NCI-H526 treated with DMSO at 0.1 percent for 48 hours (cell line): ENCODE measurements around the gene ADAM30.

Source experiments
- DNase-seq: peaks from one replicate; lab custom pipeline; 2025; lab: John Stamatoyannopoulos, UW

The ADAM30 gene

DNA sequence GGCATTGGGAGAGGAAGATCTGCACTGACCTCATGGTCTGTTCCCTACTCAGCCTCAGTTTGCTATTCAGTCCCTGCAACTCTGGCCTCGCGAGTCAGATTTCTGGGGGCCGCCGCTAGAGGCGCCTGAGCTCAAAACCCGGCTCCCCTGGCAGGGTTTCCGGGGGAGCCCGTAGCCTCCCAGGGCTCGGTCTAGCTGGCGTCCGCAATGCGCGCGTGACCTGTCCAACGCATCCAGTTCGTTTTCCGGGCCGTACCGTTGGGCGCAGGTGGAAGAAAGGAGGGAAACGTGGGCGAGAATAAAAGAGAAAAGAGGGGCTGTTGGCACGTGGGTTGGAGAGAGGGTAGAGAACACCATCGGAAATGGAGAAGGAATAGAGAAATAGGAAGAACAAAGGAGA, at the start of gene ADAM30:
ADAM30 (minus strand) TSS at position 213 of the 400 bp plus-strand sequence; CDS start at position 34, 179 bp downstream.
- no peak for DNase-seq

DNA sequence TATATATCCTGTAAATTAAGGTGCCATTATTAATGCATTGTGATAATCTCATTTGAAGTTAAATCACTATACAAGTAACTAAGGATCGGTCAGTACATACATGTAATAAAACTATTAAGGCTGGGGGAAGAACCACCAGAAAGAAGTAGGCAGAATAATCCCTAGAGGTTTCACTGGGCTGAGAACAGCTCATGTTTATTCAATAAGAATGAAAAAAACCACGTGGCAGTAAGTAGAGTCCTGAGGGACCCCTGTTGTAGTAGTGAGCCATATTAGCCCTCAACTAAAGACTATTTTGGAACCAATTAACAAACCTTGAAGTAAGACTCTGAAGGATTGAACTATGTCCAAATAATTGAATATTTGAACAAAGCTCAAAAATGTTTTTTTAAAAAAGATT, 46.9 kb upstream of the ADAM30 start:
- DNase-seq, result no peak

DNA sequence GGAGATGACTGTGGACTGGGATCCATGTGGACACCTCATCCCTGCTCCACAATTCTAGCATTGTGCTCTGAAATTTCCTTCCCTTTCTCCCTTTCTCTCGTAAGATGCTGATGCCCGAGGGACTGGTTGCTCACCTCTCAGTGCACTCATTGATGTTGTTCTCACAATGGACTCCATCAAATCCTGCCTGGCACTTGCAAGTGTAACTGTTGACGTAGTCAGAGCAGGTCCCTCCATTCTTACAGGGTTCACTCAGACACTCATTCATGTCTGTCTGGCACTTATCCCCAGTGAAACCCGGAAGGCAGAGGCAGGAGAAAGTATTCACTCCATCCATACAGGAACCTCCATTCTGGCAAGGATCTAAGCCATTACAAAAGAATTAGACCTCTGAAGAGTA, 45.1 kb upstream of the ADAM30 start:
- no peak for DNase-seq

DNA sequence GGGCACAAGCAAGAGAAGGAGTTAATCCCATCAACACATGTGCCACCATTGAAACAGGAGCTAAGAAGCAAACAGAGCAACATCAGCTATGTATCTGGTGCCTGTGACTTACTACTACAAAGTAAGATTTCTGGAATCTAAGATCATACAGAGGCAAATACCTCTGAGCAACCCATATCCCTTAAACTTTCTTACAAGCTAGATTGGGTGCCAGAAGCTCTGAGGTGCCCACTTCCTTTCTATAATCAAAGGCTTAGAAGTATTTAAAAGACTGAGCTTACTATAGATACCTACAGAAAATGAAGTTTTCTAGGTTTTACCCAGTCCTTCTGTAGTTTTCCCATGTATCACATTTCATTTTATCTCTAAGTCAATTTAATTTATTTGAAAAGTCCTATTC, 44.4 kb upstream of the ADAM30 start:
- no peak for DNase-seq

DNA sequence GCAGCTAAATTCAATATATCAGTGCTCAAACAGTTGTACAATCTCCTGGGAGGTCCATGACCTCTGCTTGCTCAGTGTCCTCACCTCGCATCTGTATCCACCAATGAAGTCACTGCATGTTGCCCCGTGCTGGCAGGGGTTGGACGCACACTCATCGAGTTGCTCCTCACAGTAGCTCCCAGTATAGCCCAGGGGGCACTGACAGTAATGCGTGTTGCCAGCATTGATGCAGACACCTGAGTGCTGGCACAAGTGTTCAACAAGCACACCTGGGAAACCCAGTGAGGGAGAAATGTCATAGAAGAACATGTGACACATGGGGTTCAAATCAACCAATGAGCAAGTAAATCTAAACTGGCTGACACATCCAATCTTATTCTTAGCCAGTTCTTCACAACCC, 40.9 kb upstream of the ADAM30 start:
- no peak for DNase-seq

DNA sequence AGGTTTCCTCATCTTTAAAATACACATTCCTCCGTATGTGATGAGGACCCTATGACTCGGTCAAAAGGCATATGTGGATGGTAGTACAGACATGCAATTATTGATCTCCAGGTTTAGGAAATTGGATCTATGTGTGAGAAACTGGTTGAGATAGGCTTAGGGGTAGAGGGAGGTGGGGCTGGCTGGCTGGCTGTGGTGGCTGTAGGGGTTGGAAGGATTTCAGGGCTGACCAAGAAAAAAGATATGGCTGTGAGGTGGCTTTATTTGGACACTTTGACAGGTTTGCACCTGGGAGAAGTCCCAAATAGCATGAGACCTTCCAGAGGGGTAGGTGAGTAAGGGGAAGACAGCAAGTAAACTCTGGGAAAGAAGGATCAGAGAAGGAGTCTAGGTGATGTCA, 39.6 kb upstream of the ADAM30 start:
- DNase-seq, result no peak

DNA sequence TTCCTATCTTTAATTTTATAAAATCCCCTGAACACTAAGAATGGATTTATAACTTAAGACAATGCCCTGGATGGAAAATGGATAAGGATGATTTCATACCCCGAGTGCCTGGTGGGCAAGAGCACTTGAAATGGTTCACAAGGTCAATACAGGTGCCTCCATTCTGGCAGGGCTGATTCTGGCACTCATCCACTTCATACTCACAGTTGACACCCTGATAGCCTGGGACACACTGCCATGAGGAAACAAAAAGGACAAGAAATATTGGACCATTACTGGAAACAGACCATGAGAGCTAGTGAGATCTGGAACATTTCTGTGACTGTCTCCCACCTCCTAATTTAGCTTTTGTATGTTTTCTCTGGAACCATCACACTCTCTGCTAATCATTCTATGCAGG, 39.1 kb upstream of the ADAM30 start:
- no peak for DNase-seq

DNA sequence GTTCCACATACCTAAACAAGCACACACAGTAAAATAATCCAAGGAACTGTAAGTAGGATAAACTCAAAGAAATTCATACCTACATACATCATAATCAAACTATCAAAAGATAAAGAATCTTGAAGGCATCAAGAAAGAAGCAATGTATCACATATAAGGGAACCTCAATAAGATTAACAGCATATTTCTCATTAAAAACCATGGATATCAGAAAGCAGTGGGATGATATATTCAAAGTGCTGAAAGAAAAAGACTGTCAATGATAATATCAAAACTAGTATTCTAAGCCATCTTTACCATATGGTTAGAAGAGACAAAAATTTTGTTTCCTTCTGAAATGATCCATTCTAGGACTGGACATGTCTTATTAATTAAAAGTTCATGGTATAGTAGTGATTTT, 37.1 kb upstream of the ADAM30 start:
- DNase-seq, result no peak

DNA sequence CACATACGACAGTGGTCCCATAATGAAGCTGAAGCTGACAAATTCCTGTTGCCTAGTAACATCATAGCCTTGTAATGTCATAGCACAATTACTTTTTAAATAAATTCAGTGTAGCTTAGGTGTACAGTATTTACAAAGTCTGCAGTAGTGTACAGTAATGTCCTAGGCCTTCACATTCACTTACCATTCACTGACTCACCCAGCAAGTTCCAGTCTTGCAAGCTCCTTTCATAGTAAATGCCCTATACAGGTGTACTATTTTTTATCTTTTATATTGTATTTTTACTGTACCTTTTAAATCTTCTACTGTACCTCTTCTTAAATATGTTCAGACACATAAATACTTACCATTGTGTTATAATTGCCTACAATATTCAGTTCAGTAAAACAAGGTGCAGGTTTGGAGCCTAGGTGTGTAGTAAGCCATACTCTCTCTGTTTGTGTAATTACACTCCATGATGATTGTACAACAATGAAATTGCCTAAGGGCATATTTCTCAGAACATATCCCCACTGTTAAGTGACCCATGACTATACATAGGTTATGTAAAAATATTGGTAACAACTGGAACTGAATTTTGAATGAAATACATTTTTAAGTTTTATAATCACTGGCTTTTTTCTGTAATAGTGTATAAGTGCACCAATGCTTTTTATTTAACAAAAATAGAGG, 33.5 kb upstream of the ADAM30 start:
- no peak for DNase-seq

DNA sequence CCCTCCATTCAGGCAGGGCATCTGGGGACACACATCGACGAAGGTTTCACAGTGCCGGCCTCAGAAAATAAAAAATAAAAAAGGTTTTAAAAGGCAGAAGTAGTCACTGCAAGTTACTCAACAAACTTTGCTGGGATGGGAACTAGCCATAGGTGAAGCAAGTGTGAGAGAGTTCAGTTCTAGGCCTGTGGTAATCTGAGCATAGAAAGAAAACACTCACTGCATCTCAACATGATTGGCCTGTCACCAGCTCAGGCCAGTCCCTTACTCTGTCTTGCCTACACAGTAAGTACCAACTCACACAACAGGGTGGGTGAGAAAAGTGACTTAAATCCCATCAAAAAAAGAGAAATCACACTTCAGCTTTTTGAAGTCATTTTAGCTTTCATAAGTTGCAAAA, 30.2 kb upstream of the ADAM30 start:
- DNase-seq, result no peak

DNA sequence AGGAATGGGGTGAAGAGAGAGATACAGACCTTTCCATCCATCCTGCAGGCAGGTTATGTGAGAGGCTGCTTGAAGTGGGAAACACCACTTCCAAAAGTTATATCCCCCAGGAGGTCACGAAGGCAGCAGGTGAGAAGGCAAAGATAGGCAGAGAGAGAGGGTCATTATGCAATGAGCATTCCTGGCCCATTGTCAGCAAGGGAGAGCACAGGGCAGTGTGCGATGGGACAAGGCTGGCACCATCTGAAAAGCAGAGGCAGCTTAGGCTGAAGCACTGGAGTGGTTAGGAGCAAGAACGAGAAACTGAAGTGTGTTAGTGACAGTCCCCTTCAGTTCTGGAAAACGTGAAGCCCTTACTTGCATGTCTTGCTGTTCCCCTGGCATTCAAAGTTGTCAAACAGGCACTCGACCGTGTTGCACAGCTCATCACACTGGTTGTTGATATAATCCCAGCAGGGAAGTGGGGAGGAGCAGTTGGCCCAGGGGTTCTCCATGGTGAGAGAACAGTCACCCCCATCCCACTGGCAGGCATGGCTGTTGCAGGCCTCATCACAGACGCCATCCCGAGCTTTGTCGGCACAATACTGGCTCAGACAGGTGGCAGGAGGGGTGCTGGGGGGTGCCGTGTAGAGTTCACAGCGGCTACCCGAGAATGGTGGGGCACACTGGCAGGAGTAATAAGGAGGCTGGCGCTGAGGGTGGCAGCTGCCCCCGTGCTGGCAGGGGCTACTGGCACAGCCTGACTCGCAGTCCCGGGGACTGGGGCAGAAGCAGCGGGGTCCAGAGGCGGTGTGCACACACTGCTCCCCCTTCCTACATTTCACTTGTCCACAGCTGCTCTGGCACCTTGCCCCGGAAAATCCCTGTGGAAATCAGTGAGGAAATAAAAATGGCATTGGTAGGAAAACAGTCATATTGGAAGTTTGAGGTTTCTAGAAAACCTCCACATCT, 28.9 kb upstream of the ADAM30 start:
- no peak for DNase-seq

DNA sequence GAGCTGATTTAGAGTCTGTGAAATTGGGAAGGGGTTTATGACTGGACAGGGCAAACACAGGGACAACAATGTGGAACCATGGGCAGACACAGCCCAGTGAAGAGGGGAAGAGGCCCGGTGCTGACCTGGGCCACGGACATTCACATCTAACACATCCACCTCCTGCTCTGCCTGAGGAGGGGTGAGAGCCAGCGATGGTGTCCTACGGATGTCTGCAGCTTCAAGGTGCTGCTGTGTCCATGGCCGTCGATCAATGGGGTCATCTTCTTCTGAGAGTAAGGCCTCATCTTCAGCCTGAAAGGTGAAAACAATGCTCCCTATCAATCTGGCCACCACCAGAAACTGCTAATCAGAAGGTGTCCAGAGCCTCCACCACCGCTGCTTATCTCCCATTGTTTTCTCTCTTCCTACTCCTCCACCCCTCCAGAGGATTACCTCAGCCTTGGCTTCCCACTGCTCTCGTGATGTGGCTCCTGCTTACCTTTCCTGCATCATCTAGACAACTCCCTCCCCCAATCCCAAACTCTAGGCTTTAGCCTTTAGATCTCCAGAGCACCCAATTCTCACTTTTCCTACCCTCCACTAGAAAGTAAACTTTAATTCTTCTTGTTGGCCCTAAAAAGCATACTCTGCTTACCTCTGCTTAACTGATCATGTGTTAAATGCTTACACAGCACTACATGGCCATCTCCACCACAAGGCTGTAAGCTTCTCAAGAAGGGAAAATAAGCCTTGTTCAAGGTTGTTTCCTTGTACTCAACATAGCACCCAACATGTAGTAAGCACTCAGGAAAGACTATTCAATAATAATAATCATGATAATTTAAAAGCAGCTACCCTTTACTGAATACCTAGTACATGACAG, 24.0 kb upstream of the ADAM30 start:
- DNase-seq, result no peak

DNA sequence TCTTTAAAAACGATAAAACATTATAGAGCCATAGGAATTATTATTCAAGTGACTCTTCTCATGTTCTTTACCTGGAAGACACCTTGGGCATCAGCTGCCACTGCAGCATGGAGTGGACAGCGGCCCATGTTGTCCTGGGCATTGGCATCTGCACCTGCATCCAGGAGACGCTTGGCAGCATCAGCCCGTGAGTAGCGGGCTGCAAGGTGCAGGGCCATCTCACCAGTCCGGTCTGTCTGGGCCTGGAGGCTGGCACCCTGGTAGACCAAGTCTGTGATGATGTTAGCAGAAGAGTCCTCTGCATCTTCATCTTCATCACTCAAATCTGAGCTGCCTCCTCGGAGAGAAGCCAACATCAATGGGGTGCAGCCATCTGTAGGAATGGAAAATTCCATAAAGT, 22.9 kb upstream of the ADAM30 start:
- DNase-seq, result no peak

DNA sequence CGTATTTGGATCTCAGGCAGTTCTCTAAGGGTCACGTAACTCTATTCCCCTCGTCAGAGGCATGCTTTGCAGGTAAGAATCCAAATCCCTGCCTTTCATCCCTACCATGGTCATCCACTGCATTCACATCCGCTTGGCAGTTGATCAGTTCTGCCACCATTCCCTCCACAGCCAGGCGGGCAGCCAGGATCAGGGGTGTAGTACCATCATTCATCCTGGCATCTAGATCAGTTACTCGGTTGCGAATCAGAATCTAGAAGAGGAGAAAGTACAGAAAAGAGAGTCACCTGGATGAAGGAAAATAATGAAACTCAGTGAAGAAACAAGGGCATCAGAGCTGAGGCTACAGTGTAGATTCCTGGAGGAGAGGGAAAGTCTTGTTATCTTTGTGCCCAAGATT, 22.0 kb upstream of the ADAM30 start:
- no peak for DNase-seq

DNA sequence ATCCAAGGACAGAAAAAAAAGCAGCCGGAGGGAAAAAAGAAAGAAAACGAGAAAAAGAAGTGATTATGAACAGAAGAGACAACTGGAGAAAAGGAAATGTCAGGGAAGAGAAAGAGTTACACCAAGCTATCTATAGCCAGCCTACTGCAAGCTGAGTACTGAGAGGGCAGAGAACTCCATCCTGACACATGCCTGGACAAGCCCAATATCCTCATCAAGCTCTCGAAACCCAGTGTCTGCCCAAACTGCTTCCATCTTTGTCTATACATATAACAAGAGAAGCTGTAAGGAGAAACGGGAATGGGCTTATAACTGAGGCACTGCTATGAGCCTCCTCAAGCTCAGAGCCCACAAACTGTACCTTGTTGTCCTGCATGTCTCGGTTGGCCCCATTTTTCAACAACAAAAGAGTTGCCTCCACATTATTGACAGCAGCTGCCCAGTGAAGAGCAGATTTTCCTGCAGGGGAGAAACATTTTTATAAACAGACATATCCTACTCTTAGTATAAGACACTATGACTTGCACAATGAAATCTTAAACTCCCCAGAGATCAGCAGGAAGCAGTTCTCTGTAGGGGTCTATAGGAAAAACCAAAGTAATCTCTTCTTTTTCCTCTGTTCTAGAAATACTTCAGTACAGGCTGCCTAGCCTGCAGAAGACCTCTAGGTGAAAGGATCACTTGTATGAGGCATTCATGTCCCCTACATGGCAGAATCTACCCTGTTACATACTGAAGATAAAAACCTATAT, 21.2 kb upstream of the ADAM30 start:
- no peak for DNase-seq

DNA sequence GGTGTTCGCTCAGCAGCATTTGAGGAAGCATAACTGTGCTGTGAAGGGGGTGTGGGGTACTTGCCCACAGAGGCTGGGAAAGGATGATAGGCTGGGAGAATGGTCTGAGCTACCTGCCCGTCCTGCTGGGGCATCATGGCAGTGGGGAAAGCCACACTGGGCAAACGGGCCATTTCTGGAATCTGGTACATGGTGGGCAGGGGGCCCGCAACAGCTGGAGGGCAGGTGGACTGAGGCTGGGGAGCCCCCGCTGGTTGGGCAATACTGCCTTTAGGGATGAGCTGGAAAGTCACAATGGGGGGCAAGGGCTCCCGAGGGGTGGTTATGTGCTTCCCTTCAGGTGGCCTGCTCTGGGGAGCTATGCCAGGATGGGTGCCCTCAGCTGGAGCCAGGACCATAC, 19.2 kb upstream of the ADAM30 start:
- no peak for DNase-seq

DNA sequence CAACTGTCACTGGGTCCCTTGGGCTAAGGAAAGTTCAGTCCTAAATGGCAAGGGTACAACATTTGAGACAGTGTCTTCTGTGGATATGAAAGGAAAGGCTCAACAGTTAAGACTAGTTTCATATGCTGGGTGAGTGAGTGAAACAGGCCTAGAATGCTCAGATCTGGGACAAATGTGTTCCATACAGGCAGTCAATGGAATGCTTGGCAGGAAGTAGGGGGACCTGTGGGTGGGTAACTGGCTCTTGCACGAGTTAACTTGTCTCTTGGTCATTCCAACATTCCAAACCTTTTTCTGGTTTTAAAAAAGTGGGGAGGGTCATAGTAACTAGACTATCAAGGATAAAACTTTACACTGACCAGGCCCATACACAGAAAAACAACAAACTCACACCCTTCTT, 17.8 kb upstream of the ADAM30 start:
- DNase-seq, result no peak

DNA sequence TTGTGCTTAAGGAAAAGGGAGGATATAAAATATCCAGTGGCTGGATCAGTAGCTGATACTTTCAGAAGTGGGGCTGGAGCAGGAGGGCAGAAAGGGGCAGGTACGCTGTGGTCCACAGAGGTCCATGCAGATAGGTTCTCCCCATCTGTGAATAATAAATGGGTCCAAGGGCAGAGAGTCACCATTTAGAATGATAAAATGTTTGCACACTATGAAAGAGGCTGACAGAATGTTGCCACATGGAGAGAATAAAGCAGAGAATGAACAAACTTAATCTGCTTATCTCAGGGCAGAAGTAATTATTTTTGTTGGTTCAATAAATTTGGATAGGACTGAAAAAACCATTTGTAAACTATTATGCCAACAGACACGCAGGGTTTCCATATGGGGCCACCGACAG, 16.6 kb upstream of the ADAM30 start:
- no peak for DNase-seq

DNA sequence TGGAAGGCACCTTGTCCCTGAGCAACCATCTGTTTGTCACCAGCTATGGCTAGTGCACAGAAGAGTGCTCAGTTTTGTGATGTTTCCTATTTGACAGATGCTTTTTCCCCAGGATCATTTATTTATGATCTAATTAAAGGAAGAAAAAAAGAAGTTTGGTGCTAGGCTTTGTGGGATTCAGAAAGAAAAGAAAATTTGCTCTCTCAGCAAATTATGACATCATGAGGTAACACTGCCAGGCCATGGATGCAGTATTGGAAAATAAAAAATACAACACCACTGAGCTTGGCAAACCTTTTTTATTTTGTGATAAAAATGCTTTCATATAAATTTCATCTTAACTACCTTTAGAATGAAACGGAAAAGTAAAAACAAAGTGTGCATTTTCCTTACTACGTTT, 15.5 kb upstream of the ADAM30 start:
- no peak for DNase-seq

DNA sequence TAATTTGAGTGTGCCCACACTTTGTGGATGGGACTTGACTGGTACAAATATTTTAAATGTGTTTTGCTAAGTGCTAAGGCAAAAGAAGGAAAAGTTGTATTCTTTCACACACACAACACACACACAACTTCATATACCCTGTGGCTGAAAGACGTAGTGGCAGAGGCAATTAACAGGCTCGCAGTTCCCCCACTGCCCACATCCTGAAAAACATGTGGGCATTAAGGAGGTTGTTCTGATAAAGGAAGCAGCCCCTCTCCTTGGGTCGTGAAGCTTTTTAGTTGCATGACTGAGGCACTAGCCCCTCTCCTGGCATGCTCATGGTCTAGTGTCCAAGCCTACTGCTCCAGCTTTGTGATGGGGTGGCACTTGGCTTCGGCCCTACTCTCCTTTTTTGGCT, 14.3 kb upstream of the ADAM30 start:
- DNase-seq, result no peak

DNA sequence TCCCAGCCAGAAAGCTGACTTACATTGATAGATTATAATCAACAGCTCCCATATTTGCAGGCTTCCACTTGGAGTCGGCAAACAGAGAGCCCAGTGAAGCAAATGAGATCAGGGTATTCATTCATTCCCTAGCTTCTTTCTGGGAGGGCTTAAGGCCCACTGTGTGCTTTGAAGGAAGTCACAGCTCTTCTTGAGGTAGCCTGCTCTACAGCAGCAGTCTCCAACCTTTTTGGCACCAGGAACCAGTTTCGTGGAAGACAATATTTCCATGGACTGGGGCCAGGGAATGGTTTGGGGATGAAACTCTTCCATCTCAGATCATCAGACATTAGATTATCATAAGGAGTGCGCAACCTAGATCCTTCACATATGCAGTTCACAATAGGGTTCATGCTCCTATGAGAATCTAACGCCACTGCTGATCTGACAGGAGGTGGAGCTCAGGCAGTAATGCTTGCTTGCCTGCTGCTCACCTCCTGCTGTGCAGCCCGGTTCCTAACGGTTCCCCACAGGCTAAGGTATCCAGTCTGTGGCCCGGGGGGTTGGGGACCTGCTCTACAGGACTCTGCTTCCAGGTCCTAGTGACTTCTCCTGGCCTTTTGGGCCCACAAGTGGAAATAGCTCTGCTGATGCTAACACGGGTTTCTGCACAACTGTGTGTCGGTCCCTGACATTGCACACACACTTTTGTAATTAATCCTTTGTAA, 13.7 kb upstream of the ADAM30 start:
- DNase-seq, result no peak
